COLO668 (cell line): ENCODE results near the gene LRRC8D.
"Not testable (repeated sequence)": the region's sequence is repeated elsewhere in the genome, so short reads cannot be mapped to it uniquely, and the experiment has no call there.

Experiments used
- DNase-seq: peaks from one replicate; lab custom pipeline; 2025; ENCODE audit not compliant: unreplicated experiment; lab: John Stamatoyannopoulos, UW

LRRC8D gene

DNA sequence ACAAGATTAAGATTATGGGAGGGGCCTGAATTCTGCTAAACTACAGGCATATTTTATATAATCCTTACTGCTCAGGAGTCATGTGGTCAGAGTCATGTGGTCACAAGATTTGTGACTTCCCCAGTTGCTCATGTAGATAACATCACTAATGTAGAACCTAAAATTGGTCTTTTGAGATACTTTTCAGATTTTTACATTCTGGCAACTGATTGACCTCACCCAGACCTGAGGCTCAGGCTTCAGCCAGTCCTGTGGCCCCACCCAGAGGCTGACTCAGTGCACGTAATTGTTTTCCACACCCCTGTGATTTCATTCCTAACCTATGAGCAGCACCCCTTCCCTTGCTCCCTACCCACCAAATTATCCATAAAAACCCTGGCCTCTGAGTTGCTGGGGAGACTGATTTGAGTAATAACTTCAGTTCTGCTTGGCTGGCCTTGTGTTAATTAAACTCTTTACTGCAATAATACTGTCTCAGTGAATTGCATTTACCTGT, 132.3 kb downstream of the LRRC8D start:
- peak; percentile 38 for DNase-seq

DNA sequence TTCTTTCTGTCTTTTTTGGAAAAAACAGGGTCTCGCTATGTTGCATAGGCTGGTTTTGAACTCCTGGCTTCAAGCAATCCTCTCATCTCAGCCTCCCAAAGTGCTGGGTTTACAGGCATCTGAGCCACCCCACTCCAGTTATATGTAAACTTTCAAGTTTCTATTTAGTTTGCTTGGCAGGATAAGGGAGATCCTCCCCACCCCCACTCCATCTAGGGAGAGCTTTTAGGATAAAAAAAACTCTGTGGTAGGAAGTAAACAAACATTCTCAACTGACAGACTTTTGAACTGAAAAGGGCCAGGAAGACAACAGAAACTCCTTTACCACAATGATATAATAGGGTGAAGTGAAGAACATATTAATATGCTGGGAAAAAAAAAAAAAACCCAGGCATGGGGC, 133.1 kb downstream of the LRRC8D start:
- no peak for DNase-seq

DNA sequence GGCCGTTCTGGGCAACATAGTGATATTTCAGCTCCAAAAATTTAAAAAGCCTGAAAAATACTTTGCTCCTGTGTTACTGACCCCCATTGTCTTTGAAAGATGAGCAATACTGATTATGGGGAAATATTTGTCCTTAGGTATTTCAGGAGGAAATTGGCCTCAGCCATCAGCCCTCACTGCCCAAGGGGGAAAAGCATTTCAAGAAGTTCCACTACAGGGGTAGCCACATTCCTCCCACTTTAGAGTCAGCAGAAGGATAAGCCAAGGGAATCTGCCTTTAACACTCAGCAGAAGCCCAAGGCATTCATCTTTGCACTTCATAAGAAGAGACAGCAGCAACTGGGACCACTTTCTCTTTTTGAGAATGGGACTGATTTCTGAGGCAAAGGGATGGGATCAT, 133.6 kb downstream of the LRRC8D start:
- DNase-seq, result no peak

DNA sequence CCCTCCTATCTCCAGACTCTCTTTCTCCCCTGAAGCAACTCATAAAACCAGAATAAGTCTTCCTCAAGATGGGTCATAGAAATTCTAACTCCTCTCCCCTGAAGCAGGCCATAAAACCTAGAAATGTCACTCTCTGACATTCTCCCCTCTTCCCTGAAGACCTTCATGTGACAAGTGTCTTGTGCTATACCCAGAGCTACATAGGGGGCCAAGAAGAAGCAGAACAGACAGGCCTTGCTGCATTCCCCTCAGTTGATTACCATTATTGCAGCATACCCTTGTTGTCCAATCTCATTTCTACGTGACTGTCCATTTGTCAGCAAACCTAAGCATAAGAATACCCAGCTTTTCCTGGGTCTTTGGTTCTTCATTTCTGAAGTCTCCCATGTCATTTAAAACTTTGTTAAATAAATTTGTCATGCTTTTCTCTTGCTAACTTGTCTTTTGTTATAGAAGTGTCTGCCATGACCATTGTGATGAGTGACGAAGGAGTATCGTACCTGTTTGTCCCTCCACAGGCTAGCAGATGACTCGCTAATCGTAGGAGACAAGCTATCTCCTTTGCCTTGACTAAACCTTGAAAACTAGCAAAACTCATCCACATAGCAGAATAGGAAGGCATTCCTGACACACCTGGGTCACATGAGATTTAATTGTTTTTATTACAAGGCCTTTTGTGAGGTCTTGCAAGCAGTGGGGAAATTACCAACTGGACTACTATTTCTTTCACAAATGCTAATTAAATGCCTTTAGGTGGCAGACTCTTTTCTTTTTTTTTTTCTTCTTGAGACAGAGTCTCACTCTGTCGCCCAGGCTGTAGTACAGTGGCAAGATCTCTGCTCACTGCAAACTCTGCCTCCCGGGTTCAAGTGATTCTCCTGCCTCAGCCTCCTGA, 134.7 kb downstream of the LRRC8D start:
- DNase-seq, result no peak

DNA sequence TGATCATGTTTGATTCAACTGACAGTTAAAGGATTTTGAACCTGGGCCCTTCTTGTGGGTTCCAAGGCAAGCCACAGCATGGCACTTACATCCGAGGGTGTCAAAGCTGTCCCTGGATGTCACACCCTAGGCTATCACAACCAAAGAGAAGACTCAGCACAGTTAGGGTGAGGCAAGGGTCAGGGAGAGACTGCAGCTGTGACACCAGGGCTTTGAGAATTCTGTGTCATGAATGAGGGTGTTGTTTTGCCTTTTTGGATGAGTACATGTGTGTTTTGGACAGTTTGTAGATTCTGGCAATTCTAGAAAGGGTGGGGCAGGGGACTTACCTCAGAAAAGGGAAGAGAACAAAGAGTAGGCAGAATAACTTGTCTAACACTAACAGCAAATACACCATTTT, 136.3 kb downstream of the LRRC8D start:
- DNase-seq, result no peak

DNA sequence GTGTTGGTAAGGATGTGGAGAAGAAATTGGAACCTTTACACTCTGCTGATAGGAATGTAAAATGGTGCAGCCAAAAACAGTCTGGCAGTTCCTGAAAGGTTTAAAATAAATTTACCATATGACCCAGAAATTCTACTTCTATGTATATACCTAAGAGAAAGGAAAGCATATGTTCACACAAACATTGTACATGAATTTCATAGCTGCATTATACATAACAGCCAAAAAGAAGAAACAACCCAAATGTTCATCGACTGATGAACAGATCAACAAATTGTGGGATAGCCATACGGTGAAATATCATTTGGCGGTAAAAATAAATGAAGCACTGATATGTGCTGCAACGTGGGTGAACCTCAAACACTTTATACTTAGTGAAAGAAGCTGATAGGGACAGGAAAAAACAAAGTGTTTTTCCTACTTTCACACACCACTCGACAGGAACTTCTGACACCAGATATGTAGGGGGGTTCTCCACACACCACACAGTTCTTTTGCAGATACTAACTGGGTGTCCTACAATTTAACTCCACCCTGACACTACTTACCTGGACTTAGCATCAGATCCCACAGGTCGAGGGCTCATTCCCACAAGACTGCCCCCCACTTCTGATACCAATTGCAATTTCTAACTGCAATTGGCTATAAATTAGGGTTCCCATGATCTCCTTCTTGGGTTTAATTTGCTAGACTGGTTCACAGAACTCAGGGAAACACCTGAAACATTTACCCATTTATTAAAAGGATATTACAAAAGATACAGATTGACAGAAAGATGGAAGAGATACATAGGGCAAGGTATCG, 138.2 kb downstream of the LRRC8D start:
- no peak for DNase-seq

DNA sequence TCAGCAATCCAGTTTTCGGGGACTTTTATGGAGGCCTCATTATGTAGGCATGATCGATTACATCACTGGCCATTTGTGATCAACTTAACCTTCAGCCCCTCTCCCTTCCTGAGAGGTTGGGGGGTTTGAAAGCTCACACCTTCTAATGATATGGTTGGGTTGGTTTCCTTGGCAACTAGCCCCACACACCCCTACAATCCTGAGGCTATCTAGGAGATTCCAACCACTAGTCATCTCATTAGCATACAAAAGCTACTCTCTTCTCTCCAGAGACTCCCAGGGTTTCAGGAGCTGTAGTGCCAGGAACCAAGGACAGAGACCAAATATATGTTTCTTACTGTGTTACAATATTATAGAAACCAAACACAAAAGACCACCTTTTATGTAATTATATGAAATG, 138.9 kb downstream of the LRRC8D start:
- no peak for DNase-seq

DNA sequence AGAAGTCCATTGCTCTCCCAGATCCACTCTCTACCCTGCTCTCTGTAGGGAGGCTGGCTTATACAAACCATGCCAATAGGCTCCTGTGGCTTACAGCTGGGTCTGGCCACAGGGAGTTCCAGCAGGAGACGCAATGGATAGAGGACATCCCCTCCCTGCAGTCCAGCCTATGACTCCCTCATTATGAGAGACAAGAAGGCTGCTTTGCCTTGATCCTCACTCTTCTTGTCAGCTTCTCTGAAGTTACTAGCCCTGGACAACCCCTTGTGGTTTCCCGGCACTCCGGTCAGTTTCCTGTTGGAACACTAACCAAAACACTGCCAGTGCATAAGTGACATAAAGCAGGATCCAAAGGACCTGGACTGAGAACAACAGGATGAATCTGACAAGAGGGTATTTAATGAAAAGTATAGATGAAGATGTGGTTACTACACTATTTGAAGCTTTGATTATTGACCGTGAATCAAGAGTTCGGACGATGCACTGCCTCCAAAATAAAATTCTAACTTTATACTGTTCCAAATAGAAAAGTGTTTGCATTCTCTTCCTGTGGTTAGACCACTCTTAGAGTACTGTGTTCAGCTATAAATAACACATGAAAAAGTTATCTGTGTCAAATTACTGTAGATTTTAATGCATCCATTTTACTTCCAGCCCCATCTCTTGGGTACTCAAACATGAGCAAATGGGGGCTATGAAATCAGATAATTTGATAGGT, 141.4 kb downstream of the LRRC8D start:
- DNase-seq, result no peak

DNA sequence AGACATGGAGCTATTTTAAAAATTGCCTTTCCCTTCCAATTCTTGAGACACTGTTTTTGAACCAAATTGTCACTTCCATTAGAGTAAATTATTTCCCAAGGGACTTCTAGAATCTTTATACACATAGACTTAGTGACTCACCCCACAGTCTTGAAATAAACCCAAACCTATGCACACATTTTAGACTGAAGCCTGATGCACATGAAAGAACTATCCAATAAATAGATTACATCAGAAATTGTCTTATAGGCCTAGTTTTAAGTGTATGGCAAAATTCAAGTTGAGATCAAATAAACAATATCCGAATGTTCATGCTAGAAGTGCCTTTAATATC, 141.9 kb downstream of the LRRC8D start:
- no peak for DNase-seq

DNA sequence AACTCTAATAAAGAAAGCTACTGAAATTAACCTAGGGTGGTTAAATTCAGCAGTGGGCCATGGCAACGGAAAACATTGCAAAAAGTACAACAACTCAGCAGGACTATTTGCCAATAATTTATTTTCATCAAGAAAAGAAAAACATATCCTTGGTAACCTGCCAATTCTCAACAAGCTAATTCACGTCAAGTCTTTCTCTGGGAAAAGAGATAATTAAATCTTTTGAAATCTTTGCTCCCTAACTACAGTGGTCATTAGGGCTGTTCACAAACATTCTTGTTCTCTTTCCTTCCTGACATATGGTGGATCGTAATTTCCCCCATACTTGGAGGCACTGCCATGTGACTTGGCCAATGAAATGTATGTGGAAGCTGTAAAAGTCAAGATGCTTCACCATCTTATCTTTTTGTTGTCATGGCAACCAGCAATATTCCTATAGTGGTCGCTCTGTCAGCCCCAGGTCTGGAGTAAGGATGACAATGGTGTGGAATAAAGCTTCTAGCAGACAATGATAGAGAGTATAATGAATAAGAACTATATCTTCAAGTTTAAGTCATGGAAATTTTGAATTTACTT, 144.4 kb downstream of the LRRC8D start:
- DNase-seq, result no peak

DNA sequence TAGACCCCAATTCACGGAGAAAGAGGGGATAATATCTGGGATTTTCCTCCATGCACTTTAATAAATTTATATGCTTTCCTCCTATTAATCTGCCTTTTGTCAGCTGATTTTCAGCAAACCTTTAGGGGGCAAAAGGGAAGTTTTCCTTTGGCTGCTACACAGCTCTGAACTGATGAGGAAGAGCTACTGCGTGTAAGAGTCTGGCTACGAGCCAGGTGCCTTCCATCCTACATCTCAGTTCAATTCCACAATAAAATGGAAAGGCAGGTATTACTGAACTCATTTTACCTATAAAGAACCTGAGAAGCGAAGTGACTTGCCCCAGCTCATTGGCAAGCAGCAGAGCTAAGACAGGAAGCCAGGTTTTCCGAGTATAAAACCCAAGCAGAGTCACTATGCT, 145.8 kb downstream of the LRRC8D start:
- no peak for DNase-seq

DNA sequence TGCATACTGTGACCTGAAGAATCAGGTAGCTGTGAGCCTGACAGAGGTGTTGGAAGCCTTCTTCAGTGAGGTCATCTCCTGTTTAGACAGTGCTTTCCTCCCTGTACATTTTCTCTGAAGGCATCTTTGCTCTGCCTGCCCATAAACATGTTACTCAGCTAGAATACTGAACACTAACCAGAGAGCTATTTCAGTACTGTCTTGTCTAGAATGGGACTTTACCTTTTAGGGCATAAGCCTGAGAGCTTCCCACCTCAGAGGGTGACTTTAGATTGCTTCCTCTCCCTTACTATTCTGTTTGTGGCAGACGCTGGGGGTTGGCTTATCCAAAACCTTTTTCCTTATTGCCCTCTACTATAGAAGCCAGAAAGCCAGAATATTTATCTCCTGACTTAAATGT, 150.8 kb downstream of the LRRC8D start:
- no peak for DNase-seq

DNA sequence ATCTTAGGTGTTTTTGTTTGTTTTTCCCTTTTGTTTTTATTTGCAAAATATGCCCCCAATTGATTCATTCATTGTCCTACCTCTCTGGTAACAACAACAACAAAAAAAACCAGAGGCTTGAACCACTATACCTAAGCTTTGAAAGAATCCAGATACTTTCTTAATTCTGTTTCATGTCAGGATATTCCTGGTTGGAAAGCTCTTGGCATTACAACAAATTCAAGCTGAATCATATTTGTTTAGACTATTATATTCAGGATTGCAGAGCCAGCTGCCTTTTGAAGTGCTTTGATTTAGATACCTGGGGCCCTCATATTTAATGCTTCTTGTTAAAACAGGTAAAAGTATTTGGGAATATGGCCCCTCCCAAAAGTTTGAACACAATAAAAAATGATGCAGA, 151.2 kb downstream of the LRRC8D start:
- DNase-seq, result no peak

DNA sequence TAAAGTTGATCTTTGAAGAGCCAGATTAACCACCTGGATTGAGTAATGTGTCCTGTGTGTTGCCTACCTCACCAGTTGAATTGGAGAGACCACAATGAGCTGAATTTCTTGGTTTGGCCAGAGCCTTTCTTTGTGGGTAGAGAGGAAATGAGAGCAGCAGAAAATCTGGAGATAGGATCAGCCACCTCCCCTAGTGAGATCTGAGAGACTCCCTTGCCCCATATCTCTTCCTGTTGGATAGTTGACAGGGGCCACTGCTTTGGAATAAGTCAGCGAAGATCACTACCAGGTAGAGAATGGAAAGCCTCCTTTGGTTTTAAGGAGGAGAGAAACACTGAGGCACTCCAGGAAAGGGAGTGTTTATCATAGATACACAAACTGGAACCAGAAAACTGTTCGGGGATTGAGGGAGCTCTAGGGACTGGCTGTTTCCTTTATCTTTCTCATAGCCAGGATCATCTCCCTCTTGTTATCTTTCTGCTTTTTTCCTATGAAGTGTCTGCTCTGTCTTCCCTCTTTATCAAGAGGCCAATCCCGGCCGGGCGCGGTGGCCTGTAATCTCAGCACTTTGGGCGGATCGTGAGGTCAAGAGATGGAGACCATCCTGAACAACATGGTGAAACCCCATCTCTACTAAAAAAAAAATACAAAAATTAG, 152.8 kb downstream of the LRRC8D start:
- no peak for DNase-seq

DNA sequence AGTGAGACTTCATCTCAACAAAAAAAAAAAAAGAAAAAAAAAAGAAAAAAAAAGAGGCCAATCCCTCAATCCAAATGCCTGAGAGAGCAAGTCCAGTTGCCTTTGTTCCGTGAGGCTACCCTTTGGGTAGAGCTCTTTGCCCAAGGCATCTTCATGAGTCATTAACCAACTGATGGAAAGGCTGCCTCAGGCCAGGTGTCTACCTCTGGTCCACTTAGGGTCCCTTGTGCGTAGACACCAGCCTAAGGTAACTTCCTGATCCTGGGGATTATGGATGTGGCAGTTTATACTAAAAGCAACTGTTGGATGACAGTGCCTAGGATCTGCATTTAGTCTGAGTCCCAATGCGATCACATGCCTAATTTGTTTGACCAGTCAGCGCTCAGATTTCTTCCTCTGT, 153.4 kb downstream of the LRRC8D start:
- DNase-seq, result no peak

DNA sequence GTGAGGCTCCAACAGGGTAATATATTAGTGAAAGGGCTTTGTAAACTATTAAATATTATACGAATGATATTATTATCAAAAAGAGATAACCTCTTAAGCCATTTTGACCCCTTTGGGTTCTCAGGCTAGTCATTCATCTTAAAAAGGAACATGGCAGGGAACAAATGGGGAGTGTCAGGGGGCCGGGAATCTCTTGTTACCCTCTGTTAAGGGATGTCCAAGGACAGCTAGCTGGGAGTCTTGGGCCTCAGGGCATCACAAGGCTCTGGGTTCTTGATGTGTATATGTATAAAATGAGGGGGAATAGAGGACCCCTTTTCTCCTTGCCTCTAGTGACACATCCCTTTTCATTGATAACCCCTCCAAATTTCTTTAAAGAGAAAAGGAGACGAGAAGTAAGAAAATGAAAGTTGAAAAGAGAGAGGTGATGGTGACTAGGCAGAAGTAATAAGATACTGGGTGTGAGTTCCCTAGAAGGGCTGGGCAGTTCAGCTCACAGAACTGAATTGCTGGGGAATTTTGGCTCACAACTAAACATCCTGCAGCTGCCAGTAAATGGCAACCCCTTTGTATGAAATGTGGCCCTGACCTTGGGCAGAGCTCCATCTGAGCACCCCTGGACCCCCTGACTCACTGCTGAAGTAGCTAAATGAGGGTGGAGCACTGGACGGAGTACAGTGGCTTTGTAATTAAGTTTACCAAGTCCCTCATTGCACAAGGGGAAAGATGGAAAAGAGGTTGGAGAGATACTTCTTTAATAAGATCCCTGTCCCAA, 154.1 kb downstream of the LRRC8D start:
- DNase-seq, result no peak

DNA sequence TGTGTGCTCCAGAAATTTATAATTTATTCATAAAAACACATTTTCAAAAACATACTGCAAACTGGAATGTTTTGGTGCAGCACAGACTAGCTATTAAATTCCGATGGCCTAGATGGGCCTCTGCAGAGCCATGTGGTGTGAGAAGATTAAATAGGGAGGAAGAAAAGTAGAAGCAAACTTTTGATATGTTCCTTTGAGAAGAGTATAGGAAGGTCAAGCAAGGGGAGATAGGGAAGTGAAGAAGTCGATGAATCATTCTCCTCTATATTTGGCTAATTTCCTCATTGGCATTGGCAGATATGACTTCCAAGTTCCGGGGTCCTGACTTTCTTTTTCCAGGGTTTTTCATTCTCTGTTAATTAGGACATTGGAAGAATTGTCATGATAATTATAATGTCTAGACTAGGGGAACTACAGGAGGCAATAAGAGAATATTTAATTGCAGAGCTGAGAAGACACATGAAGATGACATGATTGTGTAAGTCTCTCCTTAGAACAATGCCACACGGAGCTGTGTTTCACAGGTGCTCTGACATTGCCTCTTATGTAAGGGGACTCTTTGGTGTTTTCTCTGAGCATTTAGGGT, 154.8 kb downstream of the LRRC8D start:
- no peak for DNase-seq

DNA sequence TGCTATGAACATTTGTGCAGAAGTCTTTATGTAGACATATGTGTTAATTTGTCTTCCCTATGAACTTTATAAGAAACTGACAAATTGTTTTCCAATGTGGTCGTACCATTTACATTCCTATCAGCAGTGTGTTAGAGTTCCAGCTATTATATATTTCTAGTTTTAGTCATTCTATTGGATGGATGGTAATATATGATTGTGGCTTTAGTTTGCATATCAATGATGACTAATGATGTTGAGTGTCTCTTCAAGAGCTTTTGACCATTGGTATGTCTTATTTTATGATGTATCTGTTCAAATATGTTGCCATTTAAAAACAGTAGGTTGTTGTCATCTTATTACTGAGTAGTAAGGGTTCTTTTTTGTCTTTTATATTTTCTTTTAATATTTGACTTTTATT, 157.9 kb downstream of the LRRC8D start:
- no peak for DNase-seq

DNA sequence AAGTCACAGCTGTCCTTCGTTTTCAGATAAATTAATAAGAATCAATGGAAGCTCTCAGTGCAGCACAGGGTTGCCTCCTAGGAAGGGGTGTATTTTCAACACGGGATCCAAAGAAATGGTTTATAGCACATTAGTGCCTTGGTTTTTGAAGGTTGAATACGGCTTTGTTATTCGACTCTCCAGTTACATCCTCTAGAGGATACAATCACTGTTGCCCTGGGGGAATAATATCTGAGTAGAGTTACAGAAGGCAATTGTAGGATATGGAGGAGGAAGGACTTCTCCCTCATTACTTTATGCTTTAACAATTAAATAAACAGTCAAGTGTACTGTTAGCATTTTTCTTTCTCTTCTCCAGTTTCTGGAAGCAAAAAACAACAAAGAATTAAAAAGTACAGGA, 159.8 kb downstream of the LRRC8D start:
- no peak for DNase-seq

DNA sequence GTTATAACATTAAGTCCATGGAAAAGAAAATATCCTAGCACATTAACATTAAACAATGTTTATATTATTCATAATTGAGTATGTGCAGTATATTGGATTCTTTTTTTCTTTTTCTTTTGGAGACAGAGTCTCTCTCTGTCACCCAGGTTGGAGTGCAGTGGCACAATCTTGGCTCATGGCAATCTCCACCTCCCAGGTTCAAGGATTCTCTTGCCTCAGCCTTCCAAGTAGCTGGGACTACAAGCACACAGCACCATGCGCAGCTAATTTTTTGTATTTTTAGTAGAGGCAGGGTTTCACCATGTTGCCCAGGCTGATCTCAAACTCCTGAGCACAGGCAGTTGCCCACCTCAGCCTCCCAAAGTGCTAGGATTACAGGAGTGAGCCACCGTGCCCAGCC, 162.0 kb downstream of the LRRC8D start:
- not testable (repeated sequence) for DNase-seq
